Loucy (cell line): ENCODE measurements around the gene SYT8.
"Not testable (repeated sequence)": the region's sequence is repeated elsewhere in the genome, so short reads cannot be mapped to it uniquely, and the experiment has no call there.

Experiments
- H2AFZ ChIP-seq: fragments of 200-600 bp; sonication (generic); 2 replicates; pipeline ENCODE4 v1.6.0; 2016; ENCODE audit warnings: antibody characterized with exemption, mild to moderate bottlenecking, low read length, moderate library complexity
- H3F3A ChIP-seq: fragments of 200-600 bp; 2 replicates; pipeline ENCODE4 v1.6.0; 2016; ENCODE audit warnings: antibody characterized with exemption, low read depth, mild to moderate bottlenecking
- H3K27me3 ChIP-seq: fragments of 200-600 bp; sonication (generic); 2 replicates; pipeline ENCODE4 v1.6.1; 2014; ENCODE audit warnings: low read length, mild to moderate bottlenecking; ENCODE audit not compliant: insufficient read depth, poor library complexity, severe bottlenecking
- H3K36me3 ChIP-seq: fragments of 200-600 bp; sonication (generic); 2 replicates; pipeline ENCODE4 v1.6.1; 2016; ENCODE audit warnings: low read length; ENCODE audit not compliant: insufficient read depth
- H3K4me1 ChIP-seq: fragments of 200-600 bp; sonication (generic); 2 replicates; pipeline ENCODE4 v1.5.1; 2014; ENCODE audit warnings: low read length, mild to moderate bottlenecking; ENCODE audit not compliant: insufficient read depth, poor library complexity, severe bottlenecking
- H3K4me2 ChIP-seq: fragments of 200-600 bp; sonication (generic); 2 replicates; pipeline ENCODE4 v1.6.0; 2014; ENCODE audit warnings: antibody characterized with exemption, low read length, low read depth, mild to moderate bottlenecking; ENCODE audit not compliant: poor library complexity, severe bottlenecking
- H3K4me3 ChIP-seq: fragments of 200-600 bp; sonication (generic); 2 replicates; pipeline ENCODE4 v1.5.1; 2014; ENCODE audit warnings: low read length, mild to moderate bottlenecking, mixed read lengths; ENCODE audit not compliant: poor library complexity, severe bottlenecking
- H3K79me2 ChIP-seq: fragments of 200-600 bp; sonication (generic); 2 replicates; pipeline ENCODE4 v1.6.1; 2014; ENCODE audit warnings: low read length; ENCODE audit not compliant: insufficient read depth
- H3K9ac ChIP-seq: fragments of 200-600 bp; sonication (generic); 2 replicates; pipeline ENCODE4 v1.6.0; 2014; ENCODE audit warnings: mild to moderate bottlenecking, low read depth, low read length, moderate library complexity; ENCODE audit not compliant: poor library complexity, severe bottlenecking
- H3K9me2 ChIP-seq: fragments of 200-600 bp; sonication (generic); replicated peaks from 2 replicates; pipeline ENCODE4 v1.6.1; 2016; ENCODE audit warnings: low read depth, low read length, mixed read lengths
- H3K9me3 ChIP-seq: fragments of 200-600 bp; sonication (generic); 2 replicates; pipeline ENCODE4 v1.6.1; 2014; ENCODE audit warnings: mild to moderate bottlenecking, antibody characterized with exemption, low read length, low read depth; ENCODE audit not compliant: insufficient read depth
- H4K20me1 ChIP-seq: fragments of 200-600 bp; sonication (generic); 2 replicates; pipeline ENCODE4 v1.6.0; 2014; ENCODE audit warnings: antibody characterized with exemption, low read length, mild to moderate bottlenecking; ENCODE audit not compliant: insufficient read depth, poor library complexity, severe bottlenecking
- CTCF ChIP-seq: fragments of 200-600 bp; sonication (generic); conservative IDR thresholded peaks from 2 replicates; pipeline ENCODE4 v1.5.1; 2014; ENCODE audit warnings: mild to moderate bottlenecking, antibody characterized with exemption, low read length
- EZH2phosphoT487 ChIP-seq: fragments of 200-600 bp; IDR thresholded peaks from 2 replicates; pipeline ENCODE4 v1.6.1; 2018; ENCODE audit warnings: antibody characterized with exemption, mild to moderate bottlenecking, moderate library complexity, borderline replicate concordance

Gene SYT8

DNA sequence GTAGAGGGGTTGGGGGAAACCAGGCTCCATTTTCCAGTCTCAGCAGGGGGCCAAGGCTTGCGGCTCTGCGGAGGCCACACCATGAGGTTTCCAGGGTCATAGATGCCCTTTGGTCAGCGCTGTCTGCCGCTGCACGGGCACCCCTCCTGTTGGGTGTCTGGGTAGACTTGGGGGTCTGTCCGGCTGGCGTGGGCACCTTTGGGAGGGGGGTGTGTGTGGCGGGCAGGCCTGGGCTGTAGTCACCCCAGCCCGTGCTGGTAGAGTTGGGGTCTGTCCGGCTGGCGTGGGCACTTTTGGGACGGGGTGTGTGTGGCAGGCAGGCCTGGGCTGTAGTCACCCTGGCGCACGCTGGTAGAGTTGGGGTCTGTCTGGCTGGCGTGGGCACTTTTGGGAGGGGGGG lies 36.7 kb downstream of the SYT8 start:
- Histone ChIP-seq H3K4me2 (no peak overlapping the region), H2AFZ (no peak overlapping the region), H3K4me1 (no peaks in the 10 kb centered on the region), H3K9ac (no peak overlapping the region), H3K79me2 (peaks cover 9% of the 10 kb centered on the region; the same call in 1 of the 2 replicates), H3F3A (no peaks in the 10 kb centered on the region), H3K9me2 (no peaks in the 10 kb centered on the region), H4K20me1 (peaks cover 4% of the 10 kb centered on the region), H3K27me3 (no peaks in the 10 kb centered on the region), H3K4me3 (no peak overlapping the region), H3K9me3 (no peaks in the 10 kb centered on the region), H3K36me3 (no peaks in the 10 kb centered on the region)
- TF ChIP-seq CTCF: no peak
- TF ChIP-seq EZH2phosphoT487: no peak

DNA sequence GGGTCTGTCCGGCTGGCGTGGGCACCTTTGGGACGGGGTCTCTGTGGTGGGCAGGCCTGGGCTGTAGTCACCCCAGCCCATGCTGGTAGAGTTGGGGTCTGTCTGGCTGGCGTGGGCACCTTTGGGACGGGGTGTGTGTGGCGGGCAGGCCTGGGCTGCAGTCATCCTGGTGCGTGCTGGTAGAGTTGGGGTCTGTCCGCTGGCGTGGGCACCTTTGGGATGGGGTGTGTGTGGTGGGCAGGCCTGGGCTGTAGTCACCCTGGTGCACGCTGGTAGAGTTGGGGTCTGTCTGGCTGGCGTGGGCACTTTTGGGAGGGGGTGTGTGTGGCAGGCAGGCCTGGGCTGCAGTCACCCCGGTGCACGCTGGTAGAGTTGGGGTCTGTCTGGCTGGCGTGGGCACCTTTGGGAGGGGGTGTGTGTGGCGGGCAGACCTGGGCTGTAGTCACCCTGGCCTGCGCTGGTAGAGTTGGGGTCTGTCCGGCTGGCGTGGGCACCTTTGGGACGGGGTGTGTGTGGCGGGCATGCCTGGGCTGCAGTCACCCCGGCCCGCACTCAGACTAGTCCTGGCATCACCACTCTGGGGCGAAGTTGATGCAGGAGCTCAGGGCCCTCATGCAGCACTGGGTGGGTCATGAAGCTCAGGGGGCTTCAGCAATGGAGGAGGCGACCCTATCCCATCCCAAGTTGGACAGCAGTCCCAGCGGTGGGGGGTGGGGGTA lies 37.6 kb downstream of the SYT8 start:
- H3K4me1 ChIP-seq: no peaks in the 10 kb centered on the region
- no peaks in the 10 kb centered on the region for H3K27me3 ChIP-seq
- no peaks in the 10 kb centered on the region for H3K9me3 ChIP-seq
- H4K20me1 ChIP-seq: peaks cover 4% of the 10 kb centered on the region
- H3K36me3 ChIP-seq: no peaks in the 10 kb centered on the region
- no peak for TF ChIP-seq CTCF
- no peak for TF ChIP-seq EZH2phosphoT487
- H3K9me2 ChIP-seq: no peaks in the 10 kb centered on the region
- peaks cover 9% of the 10 kb centered on the region; the same call in 1 of the 2 replicates for H3K79me2 ChIP-seq
- H3K9ac ChIP-seq: no peak overlapping the region
- no peak overlapping the region for H2AFZ ChIP-seq
- no peaks in the 10 kb centered on the region for H3F3A ChIP-seq
- H3K4me3 ChIP-seq: no peak overlapping the region
- H3K4me2 ChIP-seq: no peak overlapping the region

DNA sequence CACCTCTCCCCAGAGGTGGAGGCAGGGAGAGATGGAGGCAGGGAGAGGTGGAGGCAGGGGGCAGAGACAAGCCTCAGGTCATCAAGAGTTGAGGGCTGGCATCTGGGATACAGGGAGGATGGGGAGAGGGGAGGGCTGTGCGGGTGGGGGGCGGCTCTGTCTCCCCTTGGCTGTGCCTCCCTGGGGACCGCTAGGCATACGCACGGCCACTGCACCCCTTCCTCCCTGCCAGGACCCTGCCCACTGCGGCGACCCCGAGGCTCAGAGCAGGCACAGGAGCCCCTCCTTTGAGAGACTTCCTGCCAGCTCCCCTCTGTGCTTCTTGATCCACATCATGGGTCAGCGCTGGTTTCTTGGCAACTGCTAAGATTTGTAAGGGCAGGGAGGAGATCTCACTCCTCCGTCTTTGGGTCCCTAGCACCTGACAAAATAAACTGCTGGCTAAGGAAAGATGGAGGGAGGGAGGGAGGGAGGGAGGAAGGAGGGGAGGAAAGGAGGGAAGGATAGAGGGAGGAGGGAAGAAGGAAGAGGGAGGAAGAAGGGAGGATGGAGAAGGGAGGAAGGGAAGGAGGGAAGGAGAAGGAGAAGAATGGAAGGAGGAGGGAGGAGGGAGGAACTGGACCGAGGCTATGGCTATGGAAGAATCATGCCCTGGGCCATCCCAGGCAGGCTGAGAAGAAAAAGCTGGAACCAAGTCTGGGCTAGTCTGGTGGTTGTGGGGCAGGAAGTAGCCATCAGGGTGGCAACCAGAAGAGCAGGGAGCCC lies 38.4 kb downstream of the SYT8 start:
- peaks cover 12% of the 10 kb centered on the region; the same call in 1 of the 2 replicates for H3K79me2 ChIP-seq

GRCh38 chr11:1873813-1874150 lies 39.0 kb downstream of the SYT8 start:
- not testable (repeated sequence) for H3K9me3 ChIP-seq, H3F3A ChIP-seq, H3K4me2 ChIP-seq, H3K9ac ChIP-seq, H3K36me3 ChIP-seq, H3K4me1 ChIP-seq, H3K9me2 ChIP-seq, H4K20me1 ChIP-seq, H3K4me3 ChIP-seq, H3K27me3 ChIP-seq, H2AFZ ChIP-seq
- H3K79me2 ChIP-seq: peaks cover 12% of the 10 kb centered on the region; the same call in 1 of the 2 replicates

More for the DNA sequence above, 38.4 kb downstream of the SYT8 start:
- peaks cover 4% of the 10 kb centered on the region for H4K20me1 ChIP-seq
- no peaks in the 10 kb centered on the region for H3K36me3 ChIP-seq
- no peaks in the 10 kb centered on the region for H3K9me3 ChIP-seq
- no peaks in the 10 kb centered on the region for H3K9me2 ChIP-seq
- no peak for TF ChIP-seq CTCF
- no peak for TF ChIP-seq EZH2phosphoT487
- no peaks in the 10 kb centered on the region for H3K4me1 ChIP-seq
- no peak overlapping the region for H2AFZ ChIP-seq
- no peaks in the 10 kb centered on the region for H3K27me3 ChIP-seq
- H3K4me2 ChIP-seq: no peak overlapping the region
- H3K9ac ChIP-seq: no peak overlapping the region
- H3F3A ChIP-seq: no peaks in the 10 kb centered on the region
- no peak overlapping the region for H3K4me3 ChIP-seq

- H3K4me2 ChIP-seq, H3K9ac ChIP-seq, H3K27me3 ChIP-seq, H2AFZ ChIP-seq, H3K9me3 ChIP-seq, H3K9me2 ChIP-seq, H3F3A ChIP-seq, H3K4me3 ChIP-seq, H4K20me1 ChIP-seq, H3K36me3 ChIP-seq, H3K4me1 ChIP-seq: not testable (repeated sequence)
- peaks cover 12% of the 10 kb centered on the region; the same call in 1 of the 2 replicates for H3K79me2 ChIP-seq
Observed at GRCh38 chr11:1874441-1875092, 39.8 kb downstream of the SYT8 start.
